Epithelial cell of prostate (primary cell): Measurements from ENCODE around the gene CCNB1IP1.
"Not testable (repeated sequence)": the region's sequence is repeated elsewhere in the genome, so short reads cannot be mapped to it uniquely, and the experiment has no call there.

ENCODE experiments used
- DNase-seq: peaks from one replicate; pipeline ENCODE4 v3.0.0-alpha.2; 2011; ENCODE audit warnings: low read depth, low spot score
- H3K27ac ChIP-seq: fragments of 450-650 bp; 2 replicates; pipeline ENCODE4 v1.5.1; 2017; ENCODE audit warnings: mild to moderate bottlenecking

Gene CCNB1IP1

DNA sequence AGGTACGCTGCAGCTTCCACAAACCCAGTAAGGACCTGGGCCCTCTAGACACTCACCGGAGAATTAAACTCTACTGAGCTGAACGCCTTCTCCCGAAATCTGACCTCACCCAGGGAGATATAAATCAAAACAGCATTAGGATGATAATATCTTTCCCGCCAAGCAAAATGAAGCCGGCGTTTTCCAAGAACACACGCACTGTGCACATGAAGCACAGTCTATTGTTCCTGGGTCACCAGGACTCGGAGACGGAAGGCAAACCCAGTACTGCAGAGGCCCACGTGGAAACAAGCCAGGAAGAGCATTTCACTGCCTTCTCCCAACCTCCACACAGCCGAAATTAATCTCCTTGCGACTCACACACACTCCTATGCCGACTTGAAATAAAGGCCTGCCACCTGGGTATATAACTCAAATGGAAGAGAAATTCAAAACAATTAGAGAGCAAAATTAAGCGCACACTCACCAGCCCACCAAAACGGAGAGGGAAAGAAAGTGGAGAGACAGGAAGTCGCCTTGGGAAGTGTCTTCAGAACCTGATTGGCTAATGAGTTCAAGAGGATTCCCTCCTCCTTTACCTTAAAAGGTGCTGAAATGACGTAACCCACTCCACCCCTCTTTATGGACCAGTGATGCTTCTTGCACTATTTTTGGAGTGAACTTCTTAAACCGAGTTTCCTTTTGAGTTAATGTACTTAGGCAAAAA, at the start of gene CCNB1IP1:
Gene CCNB1IP1, minus strand, starts transcription at position 492 of the 706 bp plus-strand sequence. CDS start 16,756 bp downstream, outside the sequence.
- peak within 1 kb of the TSS; percentile 66 for H3K27ac ChIP-seq
- DNase-seq = peak; percentile 57

- H3K27ac ChIP-seq = no peak overlapping the region
- no peak for DNase-seq
Measured at GRCh38 chr14:20382526-20382925, 49.4 kb upstream of the CCNB1IP1 start.

DNA sequence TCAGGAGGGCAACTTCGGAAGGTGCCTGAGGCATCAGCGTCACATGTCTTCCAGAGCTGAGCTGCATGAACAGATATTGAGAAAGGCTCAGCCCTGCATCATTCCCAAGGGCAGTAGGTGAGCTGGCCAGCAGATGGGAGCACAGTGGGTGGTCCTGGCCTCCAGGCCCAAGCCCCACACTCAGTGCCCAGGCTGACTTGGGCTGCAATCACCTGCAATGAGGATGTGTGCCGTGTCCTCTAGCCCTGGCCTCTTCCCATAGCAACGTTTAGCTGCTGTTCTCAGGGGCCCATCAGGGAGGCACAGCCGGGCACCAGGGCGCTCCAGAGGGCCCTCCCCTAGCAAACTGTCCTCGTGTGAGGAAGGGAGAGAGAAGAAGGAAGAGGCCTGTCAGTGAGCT, 48.3 kb upstream of the CCNB1IP1 start:
- H3K27ac ChIP-seq = no peak overlapping the region
- no peak for DNase-seq

DNA sequence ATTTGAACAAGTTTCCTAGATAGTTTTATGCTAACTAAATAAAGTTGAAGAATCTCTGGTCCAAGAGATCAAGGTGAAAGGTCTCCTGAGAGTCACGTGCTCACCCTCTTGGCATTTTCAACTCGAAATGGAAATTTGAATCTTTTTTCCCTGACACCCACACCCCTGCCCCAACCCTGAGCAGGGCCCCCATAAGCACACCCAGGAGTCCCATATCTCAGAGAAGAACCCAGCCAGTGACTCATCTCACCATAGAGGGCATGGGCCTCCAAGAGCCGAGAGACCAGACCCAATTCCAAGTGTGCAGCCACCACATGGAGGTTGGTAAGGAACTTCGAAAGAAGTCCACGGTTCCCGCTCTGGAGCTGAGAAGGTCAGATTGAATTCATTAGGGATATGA, 47.6 kb upstream of the CCNB1IP1 start:
- H3K27ac ChIP-seq = no peak overlapping the region
- no peak for DNase-seq

GRCh38 chr14:20379743-20380142, 46.7 kb upstream of the CCNB1IP1 start:
- H3K27ac ChIP-seq = no peak overlapping the region
- no peak for DNase-seq

GRCh38 chr14:20377171-20377570, 44.1 kb upstream of the CCNB1IP1 start:
- H3K27ac ChIP-seq = no peak overlapping the region

DNA sequence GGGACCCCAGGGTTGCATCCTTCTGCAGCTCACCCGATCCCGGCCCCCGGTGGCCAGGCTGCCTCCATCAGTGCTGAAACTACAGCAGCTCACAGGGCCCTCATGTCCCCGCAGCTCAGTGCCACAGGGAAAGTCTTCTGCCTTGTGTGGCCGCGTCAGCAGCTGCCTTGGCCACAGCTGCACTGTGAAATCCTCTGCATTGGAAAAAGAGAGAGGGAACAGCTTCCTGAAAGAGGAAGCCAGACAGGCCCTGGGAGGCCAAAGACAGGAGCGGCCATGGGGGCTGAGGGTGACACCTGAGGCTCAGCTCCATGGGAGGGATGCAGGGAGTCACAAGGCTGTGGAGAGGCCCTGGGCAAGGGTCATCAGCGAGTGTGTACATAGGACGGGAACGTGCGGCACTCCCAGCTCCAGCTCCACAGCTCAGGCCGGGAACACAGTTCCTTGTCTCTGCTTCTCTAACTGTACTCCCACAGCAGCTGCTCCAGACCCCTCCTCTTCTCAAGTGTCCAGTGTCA, 43.1 kb upstream of the CCNB1IP1 start:
- no peak overlapping the region for H3K27ac ChIP-seq
- no peak for DNase-seq

More at GRCh38 chr14:20377171-20377570, 44.1 kb upstream of the CCNB1IP1 start:
- DNase-seq = no peak

- DNase-seq = no peak
- no peak overlapping the region for H3K27ac ChIP-seq
Measured at GRCh38 chr14:20375471-20375870, 42.4 kb upstream of the CCNB1IP1 start.

GRCh38 chr14:20372796-20373195, 39.7 kb upstream of the CCNB1IP1 start:
- no peak for DNase-seq
- no peak overlapping the region for H3K27ac ChIP-seq

DNA sequence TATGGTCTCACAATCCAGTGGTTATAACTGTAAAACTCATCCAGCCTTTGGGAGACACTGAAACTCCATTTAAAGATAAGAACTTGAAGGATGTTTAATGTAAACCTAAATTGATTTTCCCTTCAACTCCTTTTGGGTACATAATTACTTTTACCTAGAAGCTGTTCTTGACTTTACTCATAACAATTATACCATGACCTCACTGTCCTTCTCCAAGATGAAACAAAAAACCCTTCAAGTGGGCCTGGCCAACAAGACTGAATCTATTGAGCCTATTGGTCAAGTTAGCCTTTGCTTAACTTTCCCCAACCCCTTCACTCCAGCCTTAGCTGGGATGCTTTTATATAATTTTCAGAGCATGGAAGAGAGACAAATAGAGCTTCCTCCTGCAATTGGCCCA, 32.8 kb upstream of the CCNB1IP1 start:
- DNase-seq = no peak

DNA sequence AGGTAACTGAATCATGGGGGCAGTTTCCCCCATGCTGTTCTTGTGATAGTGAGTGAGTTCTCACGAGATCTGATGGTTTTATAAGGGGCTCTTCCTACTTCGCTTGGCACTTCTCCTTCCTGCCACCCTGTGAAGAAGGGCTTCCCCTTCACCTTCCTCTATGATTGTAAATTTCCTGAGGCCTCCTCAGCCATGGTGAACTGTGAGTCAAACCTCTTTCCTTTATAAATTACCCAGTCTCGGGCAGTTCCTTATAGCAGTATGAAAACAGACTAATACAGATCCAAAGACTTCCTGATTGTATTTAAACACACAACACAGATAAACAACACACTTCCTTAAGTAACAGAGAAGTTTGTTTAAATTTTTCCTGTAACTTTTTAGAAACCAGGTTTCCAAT, 25.4 kb upstream of the CCNB1IP1 start:
- DNase-seq, H3K27ac ChIP-seq: not testable (repeated sequence)

More for the DNA sequence above, 32.8 kb upstream of the CCNB1IP1 start:
- no peak overlapping the region for H3K27ac ChIP-seq

DNA sequence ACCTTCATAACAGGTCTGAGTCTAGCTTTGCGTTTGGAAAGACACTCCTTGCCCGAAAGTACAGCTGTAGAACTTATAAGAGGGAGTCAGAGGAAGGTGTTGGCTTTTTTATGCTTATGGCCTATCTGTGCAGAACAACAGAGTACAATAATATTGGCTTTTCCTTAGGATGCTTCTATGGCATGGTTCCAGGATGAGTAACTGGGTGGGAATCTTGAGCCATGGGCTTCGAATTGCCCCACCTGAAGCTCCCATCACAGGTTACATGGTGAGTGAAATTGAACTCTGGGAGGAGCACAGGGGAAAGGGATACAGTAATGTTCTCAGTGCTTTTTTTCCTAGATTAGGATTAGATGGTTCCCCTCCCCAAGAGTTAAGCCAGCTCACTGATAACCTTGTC, 23.3 kb upstream of the CCNB1IP1 start:
- no peak for DNase-seq
- H3K27ac ChIP-seq = no peak overlapping the region

GRCh38 chr14:20350860-20351259, 17.8 kb upstream of the CCNB1IP1 start:
- no peak overlapping the region for H3K27ac ChIP-seq
- DNase-seq = no peak

DNA sequence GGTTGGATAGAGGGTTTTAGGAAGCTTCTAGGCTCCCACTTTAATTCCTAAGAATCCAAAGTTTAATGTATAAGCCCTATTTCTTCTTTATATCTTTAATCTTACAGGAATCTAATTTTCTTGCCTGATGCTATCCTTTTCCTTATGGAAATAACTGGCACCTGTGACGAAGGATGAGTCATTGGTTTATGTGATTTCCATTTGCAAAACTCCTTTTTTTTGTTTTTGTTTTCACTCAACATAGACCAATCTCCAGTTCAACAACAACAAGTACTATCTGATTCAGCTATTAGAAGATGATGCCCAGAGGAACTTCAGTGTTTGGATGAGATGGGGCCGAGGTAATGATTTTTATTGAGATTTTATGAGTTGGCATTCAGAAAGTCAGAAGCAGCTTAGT, 17.2 kb upstream of the CCNB1IP1 start:
- no peak overlapping the region for H3K27ac ChIP-seq
- no peak for DNase-seq

- H3K27ac ChIP-seq = no peak overlapping the region
- DNase-seq = no peak
Measured at GRCh38 chr14:20347747-20348146, 14.7 kb upstream of the CCNB1IP1 start.

DNA sequence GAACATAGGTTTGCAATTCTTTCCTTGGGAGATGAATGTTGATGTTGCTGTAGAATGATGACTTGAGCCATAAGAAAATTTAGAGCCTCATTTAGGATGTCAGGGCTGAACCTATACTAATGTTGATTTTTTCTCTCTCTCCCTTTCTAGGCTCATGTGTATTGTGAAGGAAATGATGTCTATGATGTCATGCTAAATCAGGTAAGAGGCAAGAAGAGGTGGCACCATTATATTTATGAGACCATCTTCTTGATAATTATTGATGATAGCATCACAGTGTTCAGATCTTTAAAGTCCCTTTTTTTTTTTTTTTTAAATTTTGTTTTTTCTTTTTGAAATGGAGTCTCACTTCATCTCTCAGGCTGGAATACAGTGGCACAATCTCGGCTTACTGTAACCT, 13.6 kb upstream of the CCNB1IP1 start:
- no peak overlapping the region for H3K27ac ChIP-seq
- no peak for DNase-seq

- no peak for DNase-seq
- no peak overlapping the region for H3K27ac ChIP-seq
Measured at GRCh38 chr14:20345366-20345765, 12.3 kb upstream of the CCNB1IP1 start.

DNA sequence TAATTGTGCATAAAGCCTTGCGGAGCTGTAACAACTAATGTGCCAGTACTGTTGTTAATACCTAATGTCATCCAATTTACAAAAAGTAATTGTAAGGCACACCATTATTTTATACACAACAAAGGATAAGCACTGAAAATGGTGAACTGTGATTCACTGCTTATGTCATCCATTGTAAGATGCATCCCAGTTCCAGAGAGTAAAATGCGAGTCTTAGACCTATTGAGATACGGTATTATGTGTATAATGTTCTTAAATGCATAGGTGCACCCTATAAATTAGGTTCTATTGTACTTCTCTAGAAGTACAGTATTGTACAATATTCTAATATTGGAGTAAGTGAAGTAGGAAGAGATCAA, 10.8 kb upstream of the CCNB1IP1 start:
- H3K27ac ChIP-seq = peak overlapping the region; percentile 93
- no peak for DNase-seq

- peak within 1 kb of the TSS; percentile 93 for H3K27ac ChIP-seq
Measured at GRCh38 chr14:20343092-20343861, 10.2 kb upstream of the CCNB1IP1 start, which contains the start of gene PARP2. Gene PARP2 (plus strand): TSS chr14:20343635. CDS start chr14:20343642, 7 bp downstream.

GRCh38 chr14:20341646-20342045, 8.6 kb upstream of the CCNB1IP1 start:
- peak overlapping the region; percentile 93 for H3K27ac ChIP-seq
- no peak for DNase-seq

More at GRCh38 chr14:20343092-20343861, 10.2 kb upstream of the CCNB1IP1 start, which contains the start of gene PARP2:
- DNase-seq = peak; percentile 98

DNA sequence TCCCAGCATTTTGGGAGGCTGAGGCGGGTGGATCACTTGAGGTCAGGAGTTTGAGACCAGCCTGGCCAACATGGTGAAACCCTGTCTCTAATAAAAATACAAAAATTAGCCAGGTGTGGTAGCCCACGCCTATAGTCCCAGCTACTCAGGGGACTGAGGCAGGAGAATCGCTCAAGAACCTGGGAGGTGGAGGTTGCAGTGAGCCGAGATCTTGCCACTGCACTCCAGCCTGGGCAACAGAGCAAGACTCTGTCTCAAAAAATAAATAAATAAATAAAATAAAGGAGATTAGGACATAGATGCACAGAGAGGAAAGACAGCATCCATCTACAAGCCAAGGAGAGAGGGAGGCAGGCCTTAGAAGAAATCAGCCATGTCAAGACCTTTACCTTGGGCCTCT, 8.0 kb upstream of the CCNB1IP1 start:
- not testable (repeated sequence) for DNase-seq, H3K27ac ChIP-seq
